ENCODE data around the gene KCNJ5.

DNA sequence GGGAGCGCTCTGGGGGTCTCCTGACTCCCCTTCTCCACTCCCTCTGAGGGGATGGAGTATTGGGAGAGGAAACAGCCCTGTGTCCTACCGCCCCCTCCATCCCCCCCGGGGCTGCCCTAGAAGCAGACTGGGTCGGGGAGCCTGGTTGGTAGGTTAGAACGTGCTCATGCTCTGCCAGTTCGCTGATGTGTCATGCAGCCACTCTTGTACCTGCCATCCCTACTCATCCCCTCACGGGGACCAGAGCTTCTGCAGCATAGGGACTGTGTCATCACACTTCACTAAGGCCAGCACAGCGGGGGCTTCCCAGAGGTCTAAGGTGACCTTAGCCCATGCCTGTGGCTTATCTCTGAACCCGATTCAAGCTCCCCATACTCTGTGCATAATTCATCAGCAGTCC is 28.8 kb upstream of the KCNJ5 start:
- TF ChIP-seq, protein P1, sequence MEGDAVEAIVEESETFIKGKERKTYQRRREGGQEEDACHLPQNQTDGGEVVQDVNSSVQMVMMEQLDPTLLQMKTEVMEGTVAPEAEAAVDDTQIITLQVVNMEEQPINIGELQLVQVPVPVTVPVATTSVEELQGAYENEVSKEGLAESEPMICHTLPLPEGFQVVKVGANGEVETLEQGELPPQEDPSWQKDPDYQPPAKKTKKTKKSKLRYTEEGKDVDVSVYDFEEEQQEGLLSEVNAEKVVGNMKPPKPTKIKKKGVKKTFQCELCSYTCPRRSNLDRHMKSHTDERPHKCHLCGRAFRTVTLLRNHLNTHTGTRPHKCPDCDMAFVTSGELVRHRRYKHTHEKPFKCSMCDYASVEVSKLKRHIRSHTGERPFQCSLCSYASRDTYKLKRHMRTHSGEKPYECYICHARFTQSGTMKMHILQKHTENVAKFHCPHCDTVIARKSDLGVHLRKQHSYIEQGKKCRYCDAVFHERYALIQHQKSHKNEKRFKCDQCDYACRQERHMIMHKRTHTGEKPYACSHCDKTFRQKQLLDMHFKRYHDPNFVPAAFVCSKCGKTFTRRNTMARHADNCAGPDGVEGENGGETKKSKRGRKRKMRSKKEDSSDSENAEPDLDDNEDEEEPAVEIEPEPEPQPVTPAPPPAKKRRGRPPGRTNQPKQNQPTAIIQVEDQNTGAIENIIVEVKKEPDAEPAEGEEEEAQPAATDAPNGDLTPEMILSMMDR (conservative IDR thresholded peaks at IDR 0.05), result no peak
- no peak for TF ChIP-seq ZFX (IDR thresholded peaks at IDR 0.05)

Data from C4-2B (cell line).